Endothelial cell of umbilical vein (primary cell): ENCODE results near the gene OR1E2.

Source experiments
- EZH2 ChIP-seq: IDR thresholded peaks from 2 replicates; pipeline ENCODE4 v1.6.1; 2012; ENCODE audit warnings: borderline replicate concordance, low read depth, mild to moderate bottlenecking, moderate library complexity, low read length, inconsistent platforms; ENCODE audit not compliant: severe bottlenecking
- POLR2A ChIP-seq: IDR thresholded peaks from 2 replicates; pipeline ENCODE4 v1.6.1; 2012; ENCODE audit warnings: low read depth, mild to moderate bottlenecking, control low read depth, low read length
- POLR2AphosphoS5 ChIP-seq: IDR thresholded peaks from 2 replicates; pipeline ENCODE4 v1.6.1; 2012; ENCODE audit warnings: low read depth, mild to moderate bottlenecking, control low read depth, low read length, moderate library complexity; ENCODE audit not compliant: insufficient read depth
- TF ChIP-seq, protein P1 (sequence below), 2 donors: IDR thresholded peaks; 1 replicate in 1 of 2; 2 replicates in 1 of 2; pipeline ENCODE4 v1.5.1; 2011; ENCODE audit warnings: low read length in 2 of 2, mild to moderate bottlenecking in 2 of 2, moderate library complexity in 2 of 2, control low read depth in 1 of 2, inconsistent platforms in 1 of 2, low read depth in 1 of 2; ENCODE audit not compliant: insufficient read depth in 1 of 2; ENCODE audit errors: extremely low read depth in 1 of 2
- TF ChIP-seq, protein P2 (sequence below): IDR thresholded peaks from 2 replicates; pipeline ENCODE4 v1.6.1; 2011; ENCODE audit not compliant: insufficient read depth, insufficient read length

DNA sequence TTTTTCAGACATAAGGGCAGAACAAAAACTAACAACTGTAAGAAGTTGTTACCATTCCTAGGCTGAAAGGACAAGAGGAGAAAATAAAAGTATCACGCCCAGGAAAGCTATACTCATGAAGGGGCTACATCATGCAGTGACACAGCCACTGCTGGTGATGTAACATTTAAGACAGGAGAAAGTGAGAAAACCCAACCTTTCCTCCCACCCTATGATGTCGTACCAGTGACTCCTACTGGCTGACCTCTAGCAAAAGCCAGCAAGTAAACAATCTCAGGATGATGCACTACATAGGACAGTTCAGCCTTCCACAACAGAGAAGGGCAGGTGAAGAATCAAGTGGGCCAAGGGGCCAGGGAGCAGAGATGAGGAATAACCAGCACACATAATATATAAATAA is 14.0 kb upstream of the OR1E2 start:
- TF ChIP-seq EZH2, result no peak
- TF ChIP-seq POLR2A, result no peak
- TF ChIP-seq, protein P1, sequence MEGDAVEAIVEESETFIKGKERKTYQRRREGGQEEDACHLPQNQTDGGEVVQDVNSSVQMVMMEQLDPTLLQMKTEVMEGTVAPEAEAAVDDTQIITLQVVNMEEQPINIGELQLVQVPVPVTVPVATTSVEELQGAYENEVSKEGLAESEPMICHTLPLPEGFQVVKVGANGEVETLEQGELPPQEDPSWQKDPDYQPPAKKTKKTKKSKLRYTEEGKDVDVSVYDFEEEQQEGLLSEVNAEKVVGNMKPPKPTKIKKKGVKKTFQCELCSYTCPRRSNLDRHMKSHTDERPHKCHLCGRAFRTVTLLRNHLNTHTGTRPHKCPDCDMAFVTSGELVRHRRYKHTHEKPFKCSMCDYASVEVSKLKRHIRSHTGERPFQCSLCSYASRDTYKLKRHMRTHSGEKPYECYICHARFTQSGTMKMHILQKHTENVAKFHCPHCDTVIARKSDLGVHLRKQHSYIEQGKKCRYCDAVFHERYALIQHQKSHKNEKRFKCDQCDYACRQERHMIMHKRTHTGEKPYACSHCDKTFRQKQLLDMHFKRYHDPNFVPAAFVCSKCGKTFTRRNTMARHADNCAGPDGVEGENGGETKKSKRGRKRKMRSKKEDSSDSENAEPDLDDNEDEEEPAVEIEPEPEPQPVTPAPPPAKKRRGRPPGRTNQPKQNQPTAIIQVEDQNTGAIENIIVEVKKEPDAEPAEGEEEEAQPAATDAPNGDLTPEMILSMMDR (IDR thresholded peaks at IDR 0.05; ENCODE audit: extremely low read depth in 1 of 2, insufficient read depth in 1 of 2, low read depth in 1 of 2, low read length in 2 of 2), result no peak
- TF ChIP-seq POLR2AphosphoS5, result no peak
- TF ChIP-seq, protein P2, sequence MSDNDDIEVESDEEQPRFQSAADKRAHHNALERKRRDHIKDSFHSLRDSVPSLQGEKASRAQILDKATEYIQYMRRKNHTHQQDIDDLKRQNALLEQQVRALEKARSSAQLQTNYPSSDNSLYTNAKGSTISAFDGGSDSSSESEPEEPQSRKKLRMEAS, result no peak
